Stomach (tissue), 9 donors: ENCODE results near the gene DCLRE1A. TPM values are rescaled to one million over a fixed set of nuclear protein-coding genes. Genes with fewer than 3 reads are reported as not detected.

Experiments used
- DNase-seq, 2 donors: peaks; one replicate each; pipeline versions ENCODE4 v3.0.0 to v3.0.0-alpha.2; 2013 to 2019
- H3K27ac ChIP-seq, 5 donors: fragments of 200-600 bp in 4 of 5; sonication (generic) in 4 of 5; one replicate each; pipeline ENCODE4 v1.5.1; 2013 to 2019; ENCODE audit warnings: mild to moderate bottlenecking in 1 of 5, moderate library complexity in 1 of 5
- H3K27me3 ChIP-seq, 3 donors: fragments of 200-600 bp; sonication (generic); one replicate each; pipeline ENCODE4 v1.5.1; 2017 to 2019; ENCODE audit warnings: mixed run types in 1 of 3
- H3K36me3 ChIP-seq, 4 donors: fragments of 200-600 bp; sonication (generic); 1 replicate in 3 of 4; 2 replicates in 1 of 4; pipeline ENCODE4 v1.5.1; 2016 to 2019
- H3K4me1 ChIP-seq, 4 donors: fragments of 200-600 bp; sonication (generic); one replicate each; pipeline ENCODE4 v1.5.1; 2016 to 2019
- H3K4me3 ChIP-seq, 4 donors: fragments of 200-600 bp; sonication (generic) in 3 of 4; one replicate each; pipeline ENCODE4 v1.5.1; 2016 to 2019; ENCODE audit warnings: mild to moderate bottlenecking in 1 of 4
- H3K9me3 ChIP-seq, 4 donors: fragments of 200-600 bp; sonication (generic); one replicate each; pipeline ENCODE4 v1.5.1; 2016 to 2019
- EP300 ChIP-seq: sonication (generic); formaldehyde crosslinking; IDR thresholded peaks from one replicate; pipeline ENCODE4 v1.6.1; 2017; ENCODE audit warnings: antibody characterized with exemption
- POLR2A ChIP-seq, 4 donors: fragments of 450-650 bp; IDR thresholded peaks; one replicate each; pipeline ENCODE4 v1.6.1; 2016; ENCODE audit warnings: antibody characterized with exemption in 4 of 4, control low read depth in 2 of 4, mild to moderate bottlenecking in 1 of 4, moderate library complexity in 1 of 4
- POLR2AphosphoS5 ChIP-seq, 3 donors: sonication (generic); formaldehyde crosslinking; IDR thresholded peaks; one replicate each; pipeline ENCODE4 v1.6.1; 2016; ENCODE audit warnings: antibody characterized with exemption in 3 of 3
- WGBS, 5 donors: extraction: QIAGEN DNeasy Blood & Tissue Kit in 3 of 5; methylation state at CpG; one replicate each; pipeline versions ENCODE4 v1.1.5 to v1.1.7; 2013 to 2018; 5-methylcytosine and 5-hydroxymethylcytosine counted together
- intact Hi-C: fragments of 100-400 bp; cut with DNase I; formaldehyde crosslinking; loops from one replicate; pipeline ENCODE4 v1.15.1; 2023; ENCODE audit warnings: low total_unique reads
- polyA plus RNA-seq, 3 donors: library from polyadenylated mRNA; stranded (reverse); fragments of 200-250 nt; gene quantifications; one replicate each; pipeline ENCODE4 v1.2.3, GENCODE V29; 2013
- total RNA-seq, 5 donors: library from RNA; depleted of rRNA; stranded (reverse); fragments of >200 nt; gene quantifications; one replicate each; pipeline versions ENCODE4 v1.1.0 to v1.2.3, GENCODE V29; 2014 to 2016
- TF ChIP-seq, protein P1 (sequence below), 7 experiments: fragments of 450-650 bp in 4 of 7; fragments of 200-600 bp in 3 of 7; sonication (generic) in 3 of 7; IDR thresholded peaks; one replicate each; pipeline ENCODE4 v1.5.1; 2016 to 2019; ENCODE audit warnings: antibody characterized with exemption in 7 of 7, control low read depth in 2 of 7, mild to moderate bottlenecking in 1 of 7
- donor health status: healthy with polysubstance abuse.
- donor health status: Bipolar disorder and iron deficiency.
- donor health status: healthy.

DCLRE1A gene
- total and polyA plus RNA-seq, 8 donors: 2.0 to 11.7 (median 3.6) TPM

GRCh38 chr10:113865901-113866300 lies 12.0 kb upstream of the DCLRE1A start:
- H3K27me3 ChIP-seq: no peaks in the 10 kb centered on the region
- TF ChIP-seq POLR2A (IDR thresholded peaks at IDR 0.05) (no peak), POLR2AphosphoS5 (IDR thresholded peaks at IDR 0.05) (no peak), EP300 (no peak)
- TF ChIP-seq, protein P1, sequence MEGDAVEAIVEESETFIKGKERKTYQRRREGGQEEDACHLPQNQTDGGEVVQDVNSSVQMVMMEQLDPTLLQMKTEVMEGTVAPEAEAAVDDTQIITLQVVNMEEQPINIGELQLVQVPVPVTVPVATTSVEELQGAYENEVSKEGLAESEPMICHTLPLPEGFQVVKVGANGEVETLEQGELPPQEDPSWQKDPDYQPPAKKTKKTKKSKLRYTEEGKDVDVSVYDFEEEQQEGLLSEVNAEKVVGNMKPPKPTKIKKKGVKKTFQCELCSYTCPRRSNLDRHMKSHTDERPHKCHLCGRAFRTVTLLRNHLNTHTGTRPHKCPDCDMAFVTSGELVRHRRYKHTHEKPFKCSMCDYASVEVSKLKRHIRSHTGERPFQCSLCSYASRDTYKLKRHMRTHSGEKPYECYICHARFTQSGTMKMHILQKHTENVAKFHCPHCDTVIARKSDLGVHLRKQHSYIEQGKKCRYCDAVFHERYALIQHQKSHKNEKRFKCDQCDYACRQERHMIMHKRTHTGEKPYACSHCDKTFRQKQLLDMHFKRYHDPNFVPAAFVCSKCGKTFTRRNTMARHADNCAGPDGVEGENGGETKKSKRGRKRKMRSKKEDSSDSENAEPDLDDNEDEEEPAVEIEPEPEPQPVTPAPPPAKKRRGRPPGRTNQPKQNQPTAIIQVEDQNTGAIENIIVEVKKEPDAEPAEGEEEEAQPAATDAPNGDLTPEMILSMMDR (IDR thresholded peaks at IDR 0.05): no peak
- H3K9me3 ChIP-seq: no peaks in the 10 kb centered on the region
- no peak overlapping the region for H3K27ac ChIP-seq
- no peak for DNase-seq
- peaks cover 3 to 32% (median 23%) of the 10 kb centered on the region in 4 donors for H3K36me3 ChIP-seq
- WGBS, 5 donors: 80 to 92% (median 89%) methylated on average over 3 of the region's 3 CpGs
- no peak overlapping the region for H3K4me3 ChIP-seq
- H3K4me1 ChIP-seq: peaks cover 0 to 17% (median 8%) of the 10 kb centered on the region in 4 donors
- intact Hi-C loops: no loop called here

DNA sequence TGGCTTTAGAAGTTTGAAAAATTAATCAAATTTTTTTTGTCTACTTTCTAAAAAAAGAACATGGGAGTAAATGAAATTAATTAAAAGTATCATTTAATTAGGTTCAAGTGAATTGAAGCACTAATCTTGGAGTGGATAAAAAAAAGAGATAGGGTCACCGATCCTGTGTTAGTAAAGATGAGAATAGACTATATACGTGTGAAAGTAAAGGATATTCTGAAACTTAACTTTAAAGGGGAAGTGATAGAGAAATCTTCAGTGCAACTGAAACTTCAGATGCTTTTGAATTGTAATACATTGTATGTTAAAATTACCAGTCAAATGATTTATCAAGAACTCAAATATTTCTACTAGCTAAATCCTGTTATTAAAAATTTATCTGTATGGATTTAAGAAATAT lies 5.4 kb upstream of the DCLRE1A start:
- Histone ChIP-seq H3K9me3 (no peaks in the 10 kb centered on the region), H3K27ac (no peak overlapping the region), H3K27me3 (no peaks in the 10 kb centered on the region), H3K4me1 (peaks cover 11 to 42% (median 26%) of the 10 kb centered on the region in 4 donors), H3K36me3 (peaks cover 14 to 46% (median 37%) of the 10 kb centered on the region in 4 donors), H3K4me3 (no peak overlapping the region)
- no peak for DNase-seq
- intact Hi-C loops: no loop called here
- WGBS, 5 donors: 83 to 94% (median 86%) methylated on average over 2 of the region's 2 CpGs
- TF ChIP-seq POLR2A (IDR thresholded peaks at IDR 0.05): no peak
- TF ChIP-seq EP300: no peak
- TF ChIP-seq, protein P1 (IDR thresholded peaks at IDR 0.05): no peak
- TF ChIP-seq POLR2AphosphoS5 (IDR thresholded peaks at IDR 0.05): no peak

GRCh38 chr10:113858541-113858940 lies 4.7 kb upstream of the DCLRE1A start:
- WGBS, 5 donors: 58 to 75% (median 65%) methylated on average over 2 of the region's 2 CpGs

DNA sequence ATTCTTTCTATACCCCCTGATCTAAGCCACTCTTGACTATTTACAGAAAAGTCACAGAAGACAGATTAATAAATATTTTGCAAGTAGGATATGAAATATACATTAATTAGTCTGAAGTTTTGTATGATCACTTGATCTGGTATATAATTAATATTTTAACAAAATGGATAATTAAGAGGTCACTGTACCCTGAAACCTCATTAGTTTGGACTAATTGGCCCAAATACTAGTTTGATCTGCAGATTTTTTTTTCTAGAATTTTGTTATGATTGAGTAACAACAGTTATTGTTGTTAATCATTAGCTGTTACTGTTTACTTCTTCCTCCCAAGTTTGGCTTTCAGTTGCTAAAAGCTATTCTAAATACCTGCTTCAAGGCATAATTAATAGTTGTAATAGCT lies 3.3 kb upstream of the DCLRE1A start:
- TF ChIP-seq POLR2A (IDR thresholded peaks at IDR 0.05) (no peak), POLR2AphosphoS5 (IDR thresholded peaks at IDR 0.05) (no peak), EP300 (no peak)
- TF ChIP-seq, protein P1 (IDR thresholded peaks at IDR 0.05): no peak
- Histone ChIP-seq H3K27me3 (no peaks in the 10 kb centered on the region), H3K9me3 (no peaks in the 10 kb centered on the region), H3K4me1 (peaks cover 11 to 58% (median 37%) of the 10 kb centered on the region in 4 donors), H3K36me3 (peaks cover 14 to 35% (median 28%) of the 10 kb centered on the region in 4 donors), H3K4me3 (no peak overlapping the region), H3K27ac (no peak overlapping the region)
- intact Hi-C loops: no loop called here
- no peak for DNase-seq

More at GRCh38 chr10:113858541-113858940, 4.7 kb upstream of the DCLRE1A start:
- peaks cover 14 to 39% (median 34%) of the 10 kb centered on the region in 4 donors for H3K36me3 ChIP-seq
- intact Hi-C loops: no loop called here
- H3K27me3 ChIP-seq: no peaks in the 10 kb centered on the region
- H3K4me1 ChIP-seq: peaks cover 11 to 45% (median 28%) of the 10 kb centered on the region in 4 donors
- H3K4me3 ChIP-seq: no peak overlapping the region
- H3K27ac ChIP-seq: no peak overlapping the region
- no peaks in the 10 kb centered on the region for H3K9me3 ChIP-seq
- DNase-seq: no peak
- TF ChIP-seq, protein P1 (IDR thresholded peaks at IDR 0.05): no peak
- no peak for TF ChIP-seq EP300
- TF ChIP-seq POLR2A (IDR thresholded peaks at IDR 0.05): no peak
- TF ChIP-seq POLR2AphosphoS5 (IDR thresholded peaks at IDR 0.05): no peak
